SK-N-SH (cell line): Measurements from ENCODE around the gene DNTT.

Experiments
- CHD2 ChIP-seq: fragments of 150-350 bp; IDR thresholded peaks from 2 replicates; pipeline ENCODE4 v1.6.1; 2018; ENCODE audit warnings: low read length; ENCODE audit not compliant: partially characterized antibody
- CTCF ChIP-seq: fragments of 200-600 bp; sonication (generic); IDR thresholded peaks from 2 replicates; pipeline ENCODE4 v1.6.1; 2017; ENCODE audit warnings: antibody characterized with exemption, mild to moderate bottlenecking, moderate library complexity
- GABPA ChIP-seq: IDR thresholded peaks from 2 replicates; pipeline ENCODE4 v1.4.0; 2012; ENCODE audit warnings: low read depth, mild to moderate bottlenecking
- MAX ChIP-seq: IDR thresholded peaks from 2 replicates; pipeline ENCODE4 v1.4.0; 2012; ENCODE audit warnings: low read depth
- MXI1 ChIP-seq: IDR thresholded peaks from 2 replicates; pipeline ENCODE4 v1.6.1; 2012; ENCODE audit warnings: mild to moderate bottlenecking, low read depth, low read length, improper control_type of control experiment
- PBX3 ChIP-seq: IDR thresholded peaks from 2 replicates; pipeline ENCODE4; 2012
- RAD21 ChIP-seq: IDR thresholded peaks from 2 replicates; pipeline ENCODE4 v1.6.1; 2012; ENCODE audit warnings: mild to moderate bottlenecking, low read length
- RXRA ChIP-seq: IDR thresholded peaks from 2 replicates; pipeline ENCODE4 v1.4.0; 2012; ENCODE audit warnings: low read depth, mild to moderate bottlenecking, borderline replicate concordance
- TCF12 ChIP-seq: IDR thresholded peaks from 2 replicates; pipeline ENCODE4 v1.4.0; 2012
- ZBTB33 ChIP-seq: IDR thresholded peaks from 2 replicates; pipeline ENCODE4 v1.4.0; 2012; ENCODE audit warnings: low read depth, borderline replicate concordance

- TF ChIP-seq MAX (peak; percentile 90), RXRA (no peak), RAD21 (peak; percentile 95), CTCF (peak; percentile 90), PBX3 (no peak), CHD2 (peak; percentile 57), MXI1 (peak; percentile 87), ZBTB33 (no peak), GABPA (no peak), TCF12 (no peak)
Measured at GRCh38 chr10:96374985-96375830, 71.0 kb downstream of the DNTT start.
